HepG2 (cell line): ENCODE results near the gene POLR1H. TPM values are rescaled to one million over a fixed set of nuclear protein-coding genes. Genes with fewer than 3 reads are reported as not detected.

Experiments
- AKNA ChIP-seq: sonication (generic); formaldehyde crosslinking; IDR thresholded peaks from 2 replicates; pipeline ENCODE4 v1.4.0; 2020; ENCODE audit warnings: missing genetic modification reagents, borderline replicate concordance
- ARID2 ChIP-seq: sonication (generic); formaldehyde crosslinking; IDR thresholded peaks from 2 replicates; pipeline ENCODE4 v1.8.1; 2022; ENCODE audit warnings: mild to moderate bottlenecking, missing genetic modification reagents, borderline replicate concordance
- ARNT ChIP-seq: fragments of 450-650 bp; IDR thresholded peaks from 2 replicates; pipeline ENCODE4 v1.6.1; 2017
- CBFB ChIP-seq: sonication (generic); formaldehyde crosslinking; IDR thresholded peaks from 2 replicates; pipeline ENCODE4 v1.4.0; 2020; ENCODE audit warnings: missing genetic modification reagents
- CBX2 ChIP-seq, 2 experiments: fragments of 200-600 bp in 1 of 2; sonication (generic); formaldehyde crosslinking in 1 of 2; IDR thresholded peaks; 2 replicates each; pipeline versions ENCODE4 v1.7.0 to v1.8.1; 2018 to 2022; ENCODE audit warnings: low read depth in 2 of 2, low read length in 1 of 2, mild to moderate bottlenecking in 1 of 2, missing genetic modification reagents in 1 of 2
- CC2D1A ChIP-seq: sonication (generic); formaldehyde crosslinking; IDR thresholded peaks from 2 replicates; pipeline ENCODE4 v1.8.1; 2023; ENCODE audit warnings: mild to moderate bottlenecking, missing genetic modification reagents
- FOXK2 ChIP-seq: fragments of 450-650 bp; IDR thresholded peaks from 2 replicates; pipeline ENCODE4 v1.6.1; 2016
- IRF2 ChIP-seq: IDR thresholded peaks from 2 replicates; pipeline ENCODE4 v1.6.1; 2018; ENCODE audit warnings: missing genetic modification reagents, missing compliant biosample characterization
- KDM2A ChIP-seq: sonication (generic); formaldehyde crosslinking; IDR thresholded peaks from 2 replicates; pipeline ENCODE4 v1.4.0; 2020; ENCODE audit warnings: low read depth, missing genetic modification reagents, borderline replicate concordance
- KLF16 ChIP-seq, 2 experiments: sonication (generic) in 1 of 2; formaldehyde crosslinking in 1 of 2; IDR thresholded peaks; 2 replicates each; pipeline versions ENCODE4 v1.6.1 to v1.8.0; 2016 to 2023; ENCODE audit warnings: missing genetic modification reagents in 2 of 2, missing compliant biosample characterization in 1 of 2
- PHF8 ChIP-seq: sonication (generic); formaldehyde crosslinking; IDR thresholded peaks from 2 replicates; pipeline ENCODE4 v1.5.0; 2020; ENCODE audit warnings: missing genetic modification reagents
- SMC3 ChIP-seq: IDR thresholded peaks from 2 replicates; pipeline ENCODE4 v1.6.1; 2011; ENCODE audit warnings: low read length, improper control_type of control experiment
- ZBTB37 ChIP-seq: sonication (generic); formaldehyde crosslinking; IDR thresholded peaks from 2 replicates; pipeline ENCODE4 v1.4.0; 2020; ENCODE audit warnings: mild to moderate bottlenecking, missing genetic modification reagents
- ZNF124 ChIP-seq: sonication (generic); formaldehyde crosslinking; IDR thresholded peaks from 2 replicates; pipeline ENCODE4 v1.4.0; 2020; ENCODE audit warnings: missing genetic modification reagents
- ZNF33B ChIP-seq: sonication (generic); formaldehyde crosslinking; IDR thresholded peaks from 2 replicates; pipeline ENCODE4 v1.5.1; 2020; ENCODE audit warnings: mild to moderate bottlenecking, missing genetic modification reagents
- polyA plus RNA-seq, 8 experiments: library from polyadenylated mRNA; depleted of rRNA in 3 of 8; stranded (reverse) in 7 of 8; unstranded in 1 of 8; fragments of >200 nt; fragmentation: Illumina TruSeq in 4 of 8; extraction: Trizol in 4 of 8; gene quantifications; 2 replicates each; pipeline versions ENCODE4 v1.2.1 to v1.2.3, GENCODE V29; 2011 to 2016; ENCODE audit warnings: low read depth in 4 of 8, missing spikeins in 1 of 8, mixed read lengths in 1 of 8; ENCODE audit not compliant: insufficient read depth in 1 of 8
- total RNA-seq, 5 experiments: library from RNA; depleted of rRNA; stranded (reverse); fragments of >200 nt; fragmentation: Illumina TruSeq; extraction: Trizol; gene quantifications; 2 replicates each; pipeline ENCODE4 v1.2.3, GENCODE V29; 2016; ENCODE audit warnings: low read depth in 1 of 5
- TF ChIP-seq, protein P1 (sequence below): IDR thresholded peaks from 2 replicates; pipeline ENCODE4 v1.6.1; 2012; ENCODE audit warnings: low read depth, low read length, improper control_type of control experiment
- TF ChIP-seq, protein P2 (sequence below): sonication (generic); formaldehyde crosslinking; IDR thresholded peaks from 2 replicates; pipeline ENCODE4; 2020; ENCODE audit warnings: missing genetic modification reagents, mild to moderate bottlenecking, borderline replicate concordance

The POLR1H gene
- total and polyA plus RNA-seq, 2 of the 13 experiments (the other 11 are each of a cell fraction or from before 2014, with no cell fraction given) = 61.4 to 79.8 TPM

DNA sequence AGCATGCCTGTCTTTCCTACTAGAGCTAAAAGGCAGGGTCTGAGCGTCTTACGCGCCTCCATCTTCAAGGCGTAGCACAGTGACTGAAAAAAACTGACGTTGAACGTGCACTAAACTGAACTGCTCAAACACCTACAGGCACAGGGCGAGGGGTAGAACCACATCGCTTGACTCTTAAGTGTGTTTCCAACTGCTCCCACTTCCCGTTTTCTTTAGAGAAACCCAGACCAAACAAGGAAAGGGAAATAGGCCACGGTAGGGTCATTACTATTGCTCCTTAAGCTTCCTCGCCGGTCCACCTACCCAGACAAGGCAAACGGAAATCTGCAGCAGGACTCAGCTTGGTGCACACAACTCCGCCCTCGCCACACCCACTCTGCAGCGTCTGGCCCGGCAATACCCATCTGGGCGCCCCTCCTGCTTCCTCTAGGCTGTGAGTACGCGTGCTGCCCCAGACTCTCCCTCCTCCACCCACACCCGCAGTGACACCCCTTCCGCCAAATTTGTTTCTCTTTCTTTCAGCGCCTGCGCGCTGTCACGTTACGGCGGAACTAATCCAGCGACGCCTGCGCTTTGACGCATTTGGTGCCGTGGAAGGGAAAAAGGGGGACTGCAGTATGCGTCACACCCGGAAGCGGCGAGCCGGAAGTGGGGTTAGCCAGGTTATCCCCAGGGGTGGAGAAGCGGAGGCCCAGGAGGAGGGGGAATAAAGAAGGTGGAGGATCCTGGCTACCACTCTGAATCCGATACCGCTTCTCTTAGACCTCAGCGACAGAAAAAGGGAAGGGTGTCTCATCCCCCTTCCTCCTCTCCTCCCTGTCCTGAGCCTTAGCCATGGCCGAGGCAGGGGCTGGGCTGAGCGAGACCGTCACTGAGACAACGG lies 5.8 kb downstream of the POLR1H start, which contains the start of gene PPP1R11 (continued):
- peak; percentile 82 for TF ChIP-seq PHF8 (CRISPR knock-in tag)
- peak; percentile 99 for TF ChIP-seq IRF2 (CRISPR knock-in tag)
- TF ChIP-seq, protein P1, sequence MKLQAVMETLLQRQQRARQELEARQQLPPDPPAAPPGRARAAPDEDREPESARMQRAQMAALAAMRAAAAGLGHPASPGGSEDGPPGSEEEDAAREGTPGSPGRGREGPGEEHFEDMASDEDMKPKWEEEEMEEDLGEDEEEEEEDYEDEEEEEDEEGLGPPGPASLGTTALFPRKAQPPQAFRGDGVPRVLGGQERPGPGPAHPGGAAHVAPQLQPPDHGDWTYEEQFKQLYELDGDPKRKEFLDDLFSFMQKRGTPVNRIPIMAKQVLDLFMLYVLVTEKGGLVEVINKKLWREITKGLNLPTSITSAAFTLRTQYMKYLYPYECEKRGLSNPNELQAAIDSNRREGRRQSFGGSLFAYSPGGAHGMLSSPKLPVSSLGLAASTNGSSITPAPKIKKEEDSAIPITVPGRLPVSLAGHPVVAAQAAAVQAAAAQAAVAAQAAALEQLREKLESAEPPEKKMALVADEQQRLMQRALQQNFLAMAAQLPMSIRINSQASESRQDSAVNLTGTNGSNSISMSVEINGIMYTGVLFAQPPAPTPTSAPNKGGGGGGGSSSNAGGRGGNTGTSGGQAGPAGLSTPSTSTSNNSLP = peak; percentile 43; the same call in 1 of the 2 replicates
- no peak for TF ChIP-seq CBX2 (IDR thresholded peaks at IDR 0.05; ENCODE audit: low read depth, low read length)
- TF ChIP-seq CBX2 (CRISPR knock-in tag; IDR thresholded peaks at IDR 0.05; ENCODE audit: low read depth) = no peak
- TF ChIP-seq FOXK2 = peak; percentile 80; the same call in 1 of the 2 replicates
- TF ChIP-seq ZNF33B (CRISPR knock-in tag) = peak; percentile 54; the same call in 1 of the 2 replicates
- no peak for TF ChIP-seq SMC3
- 0 out of 2 replicates have a peak, but pooled peaks have one; percentile 46 for TF ChIP-seq ZNF124 (CRISPR knock-in tag)
- TF ChIP-seq KDM2A (CRISPR knock-in tag) = peak; percentile 95
- TF ChIP-seq KLF16 (CRISPR knock-in tag; IDR thresholded peaks at IDR 0.05) = peak in 1 of 2 experiments; percentile 95; a peak in 2 of 4 replicates
- TF ChIP-seq, protein P2, sequence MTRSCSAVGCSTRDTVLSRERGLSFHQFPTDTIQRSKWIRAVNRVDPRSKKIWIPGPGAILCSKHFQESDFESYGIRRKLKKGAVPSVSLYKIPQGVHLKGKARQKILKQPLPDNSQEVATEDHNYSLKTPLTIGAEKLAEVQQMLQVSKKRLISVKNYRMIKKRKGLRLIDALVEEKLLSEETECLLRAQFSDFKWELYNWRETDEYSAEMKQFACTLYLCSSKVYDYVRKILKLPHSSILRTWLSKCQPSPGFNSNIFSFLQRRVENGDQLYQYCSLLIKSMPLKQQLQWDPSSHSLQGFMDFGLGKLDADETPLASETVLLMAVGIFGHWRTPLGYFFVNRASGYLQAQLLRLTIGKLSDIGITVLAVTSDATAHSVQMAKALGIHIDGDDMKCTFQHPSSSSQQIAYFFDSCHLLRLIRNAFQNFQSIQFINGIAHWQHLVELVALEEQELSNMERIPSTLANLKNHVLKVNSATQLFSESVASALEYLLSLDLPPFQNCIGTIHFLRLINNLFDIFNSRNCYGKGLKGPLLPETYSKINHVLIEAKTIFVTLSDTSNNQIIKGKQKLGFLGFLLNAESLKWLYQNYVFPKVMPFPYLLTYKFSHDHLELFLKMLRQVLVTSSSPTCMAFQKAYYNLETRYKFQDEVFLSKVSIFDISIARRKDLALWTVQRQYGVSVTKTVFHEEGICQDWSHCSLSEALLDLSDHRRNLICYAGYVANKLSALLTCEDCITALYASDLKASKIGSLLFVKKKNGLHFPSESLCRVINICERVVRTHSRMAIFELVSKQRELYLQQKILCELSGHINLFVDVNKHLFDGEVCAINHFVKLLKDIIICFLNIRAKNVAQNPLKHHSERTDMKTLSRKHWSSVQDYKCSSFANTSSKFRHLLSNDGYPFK (CRISPR knock-in tag) = peak; percentile 98
- TF ChIP-seq CC2D1A (CRISPR knock-in tag) = 0 out of 2 replicates have a peak, but pooled peaks have one; percentile 66
- 0 out of 2 replicates have a peak, but pooled peaks have one; percentile 17 for TF ChIP-seq ZBTB37 (CRISPR knock-in tag)
- TF ChIP-seq AKNA (CRISPR knock-in tag) = no peak
- TF ChIP-seq CBFB (CRISPR knock-in tag) = peak; percentile 66; the same call in 1 of the 2 replicates
- peak; percentile 98 for TF ChIP-seq ARID2 (CRISPR knock-in tag)
- TF ChIP-seq ARNT = no peak
